Measurements from ENCODE around the gene BCL11B.

The BCL11B gene

GRCh38 chr14:99185436-99186068 lies 86.4 kb downstream of the BCL11B start:
- Histone ChIP-seq H3K27ac (ENCODE audit: low read depth, low read length, severe bottlenecking) (no peak overlapping the region), H3K9me3 (ENCODE audit: control insufficient read depth, low read length) (no peaks in the 10 kb centered on the region), H3K4me3 (ENCODE audit: extremely low read depth, insufficient read depth, low read length, poor library complexity, severe bottlenecking) (no peak overlapping the region), H3K36me3 (ENCODE audit: control insufficient read depth, insufficient read depth, low read length) (no peaks in the 10 kb centered on the region), H3K4me1 (ENCODE audit: control insufficient read depth, insufficient read depth, low read length, poor library complexity, severe bottlenecking) (no peaks in the 10 kb centered on the region)
- 95 to 96% methylated on average over 14 of the region's 16 CpGs for WGBS, 2 experiments (ENCODE audit: insufficient coverage in 2 of 2)

- Histone ChIP-seq H3K36me3 (ENCODE audit: control insufficient read depth, insufficient read depth, low read length) (no peaks in the 10 kb centered on the region), H3K4me1 (ENCODE audit: control insufficient read depth, insufficient read depth, low read length, poor library complexity, severe bottlenecking) (no peaks in the 10 kb centered on the region), H3K27ac (ENCODE audit: low read depth, low read length, severe bottlenecking) (no peak overlapping the region), H3K4me3 (ENCODE audit: extremely low read depth, insufficient read depth, low read length, poor library complexity, severe bottlenecking) (no peak overlapping the region), H3K9me3 (ENCODE audit: control insufficient read depth, low read length) (no peaks in the 10 kb centered on the region)
- WGBS, 2 experiments (ENCODE audit: insufficient coverage in 2 of 2) = 91 to 92% methylated on average over 8 of the region's 8 CpGs
These were observed 88.3 kb downstream of the BCL11B start for GRCh38 chr14:99183716-99184115.

- 90 to 91% methylated on average over 9 to 12 of the region's 12 CpGs for WGBS, 2 experiments (ENCODE audit: insufficient coverage in 2 of 2)
- no peak overlapping the region for H3K4me3 ChIP-seq (ENCODE audit: extremely low read depth, insufficient read depth, low read length, poor library complexity, severe bottlenecking)
- no peaks in the 10 kb centered on the region for H3K9me3 ChIP-seq (ENCODE audit: control insufficient read depth, low read length)
- H3K4me1 ChIP-seq (ENCODE audit: control insufficient read depth, insufficient read depth, low read length, poor library complexity, severe bottlenecking) = no peaks in the 10 kb centered on the region
- no peak overlapping the region for H3K27ac ChIP-seq (ENCODE audit: low read depth, low read length, severe bottlenecking)
- H3K36me3 ChIP-seq (ENCODE audit: control insufficient read depth, insufficient read depth, low read length) = no peaks in the 10 kb centered on the region
These were observed 88.7 kb downstream of the BCL11B start for GRCh38 chr14:99183311-99183710.

- WGBS, 2 experiments (ENCODE audit: insufficient coverage in 2 of 2) = 100% methylated on average over 1 to 2 of the region's 6 CpGs
- no peaks in the 10 kb centered on the region for H3K9me3 ChIP-seq (ENCODE audit: control insufficient read depth, low read length)
These were observed 89.3 kb downstream of the BCL11B start for GRCh38 chr14:99182548-99183250.

GRCh38 chr14:99181804-99182520 lies 90.0 kb downstream of the BCL11B start:
- Histone ChIP-seq H3K36me3 (ENCODE audit: control insufficient read depth, insufficient read depth, low read length) (no peaks in the 10 kb centered on the region), H3K4me3 (ENCODE audit: extremely low read depth, insufficient read depth, low read length, poor library complexity, severe bottlenecking) (no peak overlapping the region), H3K27ac (ENCODE audit: low read depth, low read length, severe bottlenecking) (no peak overlapping the region), H3K4me1 (ENCODE audit: control insufficient read depth, insufficient read depth, low read length, poor library complexity, severe bottlenecking) (no peaks in the 10 kb centered on the region), H3K9me3 (ENCODE audit: control insufficient read depth, low read length) (no peaks in the 10 kb centered on the region)
- 85 to 89% methylated on average over 16 of the region's 17 CpGs for WGBS, 2 experiments (ENCODE audit: insufficient coverage in 2 of 2)

More at GRCh38 chr14:99182548-99183250, 89.3 kb downstream of the BCL11B start:
- Histone ChIP-seq H3K4me3 (ENCODE audit: extremely low read depth, insufficient read depth, low read length, poor library complexity, severe bottlenecking) (no peak overlapping the region), H3K27ac (ENCODE audit: low read depth, low read length, severe bottlenecking) (no peak overlapping the region), H3K36me3 (ENCODE audit: control insufficient read depth, insufficient read depth, low read length) (no peaks in the 10 kb centered on the region), H3K4me1 (ENCODE audit: control insufficient read depth, insufficient read depth, low read length, poor library complexity, severe bottlenecking) (no peaks in the 10 kb centered on the region)

- WGBS, 2 experiments (ENCODE audit: insufficient coverage in 2 of 2) = 82 to 88% methylated on average over 10 of the region's 11 CpGs
- Histone ChIP-seq H3K4me1 (ENCODE audit: control insufficient read depth, insufficient read depth, low read length, poor library complexity, severe bottlenecking) (no peaks in the 10 kb centered on the region), H3K9me3 (ENCODE audit: control insufficient read depth, low read length) (no peaks in the 10 kb centered on the region), H3K36me3 (ENCODE audit: control insufficient read depth, insufficient read depth, low read length) (no peaks in the 10 kb centered on the region), H3K4me3 (ENCODE audit: extremely low read depth, insufficient read depth, low read length, poor library complexity, severe bottlenecking) (no peak overlapping the region), H3K27ac (ENCODE audit: low read depth, low read length, severe bottlenecking) (no peak overlapping the region)
These were observed 90.8 kb downstream of the BCL11B start for GRCh38 chr14:99181241-99181640.

GRCh38 chr14:99179946-99180345 lies 92.1 kb downstream of the BCL11B start:
- Histone ChIP-seq H3K36me3 (ENCODE audit: control insufficient read depth, insufficient read depth, low read length) (no peaks in the 10 kb centered on the region), H3K27ac (ENCODE audit: low read depth, low read length, severe bottlenecking) (no peak overlapping the region), H3K4me3 (ENCODE audit: extremely low read depth, insufficient read depth, low read length, poor library complexity, severe bottlenecking) (no peak overlapping the region), H3K9me3 (ENCODE audit: control insufficient read depth, low read length) (no peaks in the 10 kb centered on the region), H3K4me1 (ENCODE audit: control insufficient read depth, insufficient read depth, low read length, poor library complexity, severe bottlenecking) (no peaks in the 10 kb centered on the region)
- 89 to 91% methylated on average over 8 of the region's 9 CpGs for WGBS, 2 experiments (ENCODE audit: insufficient coverage in 2 of 2)

GRCh38 chr14:99179506-99179905 lies 92.5 kb downstream of the BCL11B start:
- 89 to 97% methylated on average over 9 of the region's 9 CpGs for WGBS, 2 experiments (ENCODE audit: insufficient coverage in 2 of 2)
- Histone ChIP-seq H3K36me3 (ENCODE audit: control insufficient read depth, insufficient read depth, low read length) (no peaks in the 10 kb centered on the region), H3K4me3 (ENCODE audit: extremely low read depth, insufficient read depth, low read length, poor library complexity, severe bottlenecking) (no peak overlapping the region), H3K9me3 (ENCODE audit: control insufficient read depth, low read length) (no peaks in the 10 kb centered on the region), H3K27ac (ENCODE audit: low read depth, low read length, severe bottlenecking) (no peak overlapping the region), H3K4me1 (ENCODE audit: control insufficient read depth, insufficient read depth, low read length, poor library complexity, severe bottlenecking) (no peaks in the 10 kb centered on the region)

GRCh38 chr14:99177886-99178835 lies 93.8 kb downstream of the BCL11B start:
- 94 to 95% methylated on average over 12 to 13 of the region's 18 CpGs for WGBS, 2 experiments (ENCODE audit: insufficient coverage in 2 of 2)
- Histone ChIP-seq H3K36me3 (ENCODE audit: control insufficient read depth, insufficient read depth, low read length) (no peaks in the 10 kb centered on the region), H3K4me1 (ENCODE audit: control insufficient read depth, insufficient read depth, low read length, poor library complexity, severe bottlenecking) (no peaks in the 10 kb centered on the region), H3K9me3 (ENCODE audit: control insufficient read depth, low read length) (no peaks in the 10 kb centered on the region), H3K4me3 (ENCODE audit: extremely low read depth, insufficient read depth, low read length, poor library complexity, severe bottlenecking) (no peak overlapping the region), H3K27ac (ENCODE audit: low read depth, low read length, severe bottlenecking) (no peak overlapping the region)

GRCh38 chr14:99177046-99177655 lies 94.8 kb downstream of the BCL11B start:
- Histone ChIP-seq H3K27ac (ENCODE audit: low read depth, low read length, severe bottlenecking) (no peak overlapping the region), H3K36me3 (ENCODE audit: control insufficient read depth, insufficient read depth, low read length) (no peaks in the 10 kb centered on the region), H3K4me3 (ENCODE audit: extremely low read depth, insufficient read depth, low read length, poor library complexity, severe bottlenecking) (no peak overlapping the region), H3K9me3 (ENCODE audit: control insufficient read depth, low read length) (no peaks in the 10 kb centered on the region), H3K4me1 (ENCODE audit: control insufficient read depth, insufficient read depth, low read length, poor library complexity, severe bottlenecking) (no peaks in the 10 kb centered on the region)
- WGBS, 2 experiments (ENCODE audit: insufficient coverage in 2 of 2) = 88 to 90% methylated on average over 16 of the region's 16 CpGs
